Liver (tissue), 3 donors: ENCODE measurements around the gene RHOH.

ENCODE experiments used
- CTCF ChIP-seq: fragments of 150-350 bp; IDR thresholded peaks from 2 replicates; pipeline ENCODE4 v1.5.1; 2017; ENCODE audit warnings: improper control_type of control experiment, low read depth, low read length; ENCODE audit not compliant: missing input control
- FOXA1 ChIP-seq: IDR thresholded peaks from 2 replicates; pipeline ENCODE4 v1.6.1; 2016; ENCODE audit warnings: antibody characterized with exemption
- JUND ChIP-seq, 2 donors: IDR thresholded peaks; 2 replicates each; pipeline ENCODE4 v1.6.1; 2016; ENCODE audit warnings: antibody characterized with exemption in 2 of 2
- NR2F2 ChIP-seq: IDR thresholded peaks from 2 replicates; pipeline ENCODE4 v1.6.1; 2016; ENCODE audit warnings: antibody characterized with exemption
- REST ChIP-seq: IDR thresholded peaks from 2 replicates; pipeline ENCODE4 v1.6.1; 2016; ENCODE audit warnings: antibody characterized with exemption, mild to moderate bottlenecking
- RXRA ChIP-seq, 2 donors: IDR thresholded peaks; 2 replicates each; pipeline ENCODE4 v1.6.1; 2017 to 2018; ENCODE audit warnings: antibody characterized with exemption in 2 of 2, mild to moderate bottlenecking in 1 of 2
- donor health status: healthy.
- donor health status: healthy.

- TF ChIP-seq CTCF (no peak), RXRA (IDR thresholded peaks at IDR 0.05) (no peak), NR2F2 (no peak), JUND (IDR thresholded peaks at IDR 0.05) (no peak), REST (no peak), FOXA1 (no peak)
Measured at GRCh38 chr4:40256817-40257216, 60.0 kb downstream of the RHOH start.
